Measurements from ENCODE around the gene MEGF6.

Gene MEGF6

GRCh38 chr1:3479511-3480368, 131.6 kb downstream of the MEGF6 start:
- no peak for DNase-seq (ENCODE audit: low read depth)
- TF ChIP-seq CTCF (IDR thresholded peaks at IDR 0.05; ENCODE audit: insufficient read depth, low read depth, low read length, missing control alignments), result no peak
- no peak overlapping the region for H3K4me3 ChIP-seq (ENCODE audit: low read depth, low read length)

- no peak for DNase-seq (ENCODE audit: low read depth)
- no peak for TF ChIP-seq CTCF (IDR thresholded peaks at IDR 0.05; ENCODE audit: insufficient read depth, low read depth, low read length, missing control alignments)
- no peak overlapping the region for H3K4me3 ChIP-seq (ENCODE audit: low read depth, low read length)
These were observed 133.1 kb downstream of the MEGF6 start for GRCh38 chr1:3478187-3478586.

- no peak for DNase-seq (ENCODE audit: low read depth)
- no peak for TF ChIP-seq CTCF (IDR thresholded peaks at IDR 0.05; ENCODE audit: insufficient read depth, low read depth, low read length, missing control alignments)
- no peak overlapping the region for H3K4me3 ChIP-seq (ENCODE audit: low read depth, low read length)
These were observed 133.9 kb downstream of the MEGF6 start for GRCh38 chr1:3477241-3477995.

- no peak for TF ChIP-seq CTCF (IDR thresholded peaks at IDR 0.05; ENCODE audit: insufficient read depth, low read depth, low read length, missing control alignments)
These were observed 134.6 kb downstream of the MEGF6 start for GRCh38 chr1:3476666-3477065.

GRCh38 chr1:3475839-3476573, 135.3 kb downstream of the MEGF6 start:
- H3K4me3 ChIP-seq (ENCODE audit: low read depth, low read length), result no peak overlapping the region
- TF ChIP-seq CTCF (IDR thresholded peaks at IDR 0.05; ENCODE audit: insufficient read depth, low read depth, low read length, missing control alignments), result no peak
- DNase-seq (ENCODE audit: low read depth), result no peak

More at GRCh38 chr1:3476666-3477065, 134.6 kb downstream of the MEGF6 start:
- no peak for DNase-seq (ENCODE audit: low read depth)
- no peak overlapping the region for H3K4me3 ChIP-seq (ENCODE audit: low read depth, low read length)

- no peak overlapping the region for H3K4me3 ChIP-seq (ENCODE audit: low read depth, low read length)
These were observed 136.9 kb downstream of the MEGF6 start for GRCh38 chr1:3474421-3474820.

More at GRCh38 chr1:3474421-3474820, 136.9 kb downstream of the MEGF6 start:
- no peak for TF ChIP-seq CTCF (IDR thresholded peaks at IDR 0.05; ENCODE audit: insufficient read depth, low read depth, low read length, missing control alignments)
- DNase-seq (ENCODE audit: low read depth), result no peak
